ENCODE measurements around the gene TAGLN. TPM values are rescaled to one million over a fixed set of nuclear protein-coding genes. Genes with fewer than 3 reads are reported as not detected.

Gene TAGLN
- total RNA-seq, 1 donor from 2014 or later, result 3.8 TPM

GRCh38 chr11:117186431-117186761 lies 12.8 kb upstream of the TAGLN start:
- Mint-ChIP-seq H3K4me1 (no peaks in the 10 kb centered on the region), H3K27me3 (no peaks in the 10 kb centered on the region), H3K9me3 (no peaks in the 10 kb centered on the region), H3K36me3 (ENCODE audit: low read depth) (peaks cover 14% of the 10 kb centered on the region), H3K27ac (no peak overlapping the region), H3K4me3 (no peak overlapping the region)
- no peak for DNase-seq
- intact Hi-C loops (cut with micrococcal nuclease), result no loop called here

GRCh38 chr11:117187007-117187406 lies 12.2 kb upstream of the TAGLN start:
- Mint-ChIP-seq H3K36me3 (ENCODE audit: low read depth) (peaks cover 15% of the 10 kb centered on the region), H3K4me3 (no peak overlapping the region), H3K9me3 (no peaks in the 10 kb centered on the region), H3K27ac (no peak overlapping the region), H3K27me3 (no peaks in the 10 kb centered on the region), H3K4me1 (no peaks in the 10 kb centered on the region)
- intact Hi-C loops (cut with micrococcal nuclease), result no loop called here
- DNase-seq, result no peak

GRCh38 chr11:117187428-117187798 lies 11.8 kb upstream of the TAGLN start:
- Mint-ChIP-seq H3K36me3 (ENCODE audit: low read depth) (peaks cover 17% of the 10 kb centered on the region), H3K4me1 (no peaks in the 10 kb centered on the region), H3K4me3 (no peak overlapping the region), H3K27me3 (no peaks in the 10 kb centered on the region), H3K9me3 (no peaks in the 10 kb centered on the region), H3K27ac (no peak overlapping the region)
- intact Hi-C loops (cut with micrococcal nuclease), result no loop called here
- DNase-seq, result no peak

GRCh38 chr11:117187799-117188481 lies 11.2 kb upstream of the TAGLN start:
- no peak overlapping the region for H3K4me3 Mint-ChIP-seq
- no peaks in the 10 kb centered on the region for H3K4me1 Mint-ChIP-seq
- H3K9me3 Mint-ChIP-seq, result no peaks in the 10 kb centered on the region
- peaks cover 17% of the 10 kb centered on the region for H3K36me3 Mint-ChIP-seq (ENCODE audit: low read depth)
- intact Hi-C loops (cut with micrococcal nuclease), result no loop called here
- H3K27ac Mint-ChIP-seq, result no peak overlapping the region
- DNase-seq, result no peak
- H3K27me3 Mint-ChIP-seq, result no peaks in the 10 kb centered on the region

GRCh38 chr11:117188620-117189081 lies 10.5 kb upstream of the TAGLN start:
- Mint-ChIP-seq H3K4me3 (no peak overlapping the region), H3K4me1 (no peaks in the 10 kb centered on the region), H3K36me3 (ENCODE audit: low read depth) (peaks cover 18% of the 10 kb centered on the region), H3K9me3 (no peaks in the 10 kb centered on the region), H3K27ac (no peak overlapping the region), H3K27me3 (no peaks in the 10 kb centered on the region)
- intact Hi-C loops (cut with micrococcal nuclease), result no loop called here
- no peak for DNase-seq

GRCh38 chr11:117189191-117189940 lies 9.8 kb upstream of the TAGLN start:
- Mint-ChIP-seq H3K27ac (no peak overlapping the region), H3K9me3 (no peaks in the 10 kb centered on the region), H3K36me3 (ENCODE audit: low read depth) (peaks cover 13% of the 10 kb centered on the region), H3K4me1 (no peaks in the 10 kb centered on the region), H3K27me3 (no peaks in the 10 kb centered on the region), H3K4me3 (no peak overlapping the region)
- intact Hi-C loops (cut with micrococcal nuclease), result no loop called here
- no peak for DNase-seq

GRCh38 chr11:117189941-117190544 lies 9.1 kb upstream of the TAGLN start:
- no peaks in the 10 kb centered on the region for H3K4me1 Mint-ChIP-seq
- no peaks in the 10 kb centered on the region for H3K9me3 Mint-ChIP-seq
- no peaks in the 10 kb centered on the region for H3K27me3 Mint-ChIP-seq
- peaks cover 13% of the 10 kb centered on the region for H3K36me3 Mint-ChIP-seq (ENCODE audit: low read depth)
- intact Hi-C loops (cut with micrococcal nuclease), result no loop called here
- no peak overlapping the region for H3K27ac Mint-ChIP-seq
- no peak overlapping the region for H3K4me3 Mint-ChIP-seq
- DNase-seq, result no peak

- Mint-ChIP-seq H3K27ac (no peak overlapping the region), H3K36me3 (ENCODE audit: low read depth) (peaks cover 15% of the 10 kb centered on the region), H3K4me1 (peaks cover 3% of the 10 kb centered on the region), H3K4me3 (no peak overlapping the region), H3K27me3 (no peaks in the 10 kb centered on the region), H3K9me3 (no peaks in the 10 kb centered on the region)
- DNase-seq, result no peak
- intact Hi-C loops (cut with micrococcal nuclease), result no loop called here
Measured at GRCh38 chr11:117191680-117192400, 7.3 kb upstream of the TAGLN start.

- intact Hi-C loops (cut with micrococcal nuclease), result no loop called here
- H3K36me3 Mint-ChIP-seq (ENCODE audit: low read depth), result peaks cover 15% of the 10 kb centered on the region
- peaks cover 3% of the 10 kb centered on the region for H3K4me1 Mint-ChIP-seq
- no peak overlapping the region for H3K27ac Mint-ChIP-seq
- no peak for DNase-seq
- H3K27me3 Mint-ChIP-seq, result no peaks in the 10 kb centered on the region
- no peak overlapping the region for H3K4me3 Mint-ChIP-seq
- H3K9me3 Mint-ChIP-seq, result no peaks in the 10 kb centered on the region
Measured at GRCh38 chr11:117192401-117192875, 6.7 kb upstream of the TAGLN start.

GRCh38 chr11:117193130-117194020 lies 5.8 kb upstream of the TAGLN start:
- no peak overlapping the region for H3K27ac Mint-ChIP-seq
- peaks cover 3% of the 10 kb centered on the region for H3K4me1 Mint-ChIP-seq
- DNase-seq, result no peak
- no peaks in the 10 kb centered on the region for H3K9me3 Mint-ChIP-seq
- intact Hi-C loops (cut with micrococcal nuclease), result no loop called here
- no peak overlapping the region for H3K4me3 Mint-ChIP-seq
- peaks cover 15% of the 10 kb centered on the region for H3K36me3 Mint-ChIP-seq (ENCODE audit: low read depth)
- H3K27me3 Mint-ChIP-seq, result no peaks in the 10 kb centered on the region

GRCh38 chr11:117194267-117194666 lies 4.9 kb upstream of the TAGLN start:
- no peaks in the 10 kb centered on the region for H3K9me3 Mint-ChIP-seq
- no peak overlapping the region for H3K27ac Mint-ChIP-seq
- no peaks in the 10 kb centered on the region for H3K27me3 Mint-ChIP-seq
- peaks cover 13% of the 10 kb centered on the region for H3K36me3 Mint-ChIP-seq (ENCODE audit: low read depth)
- no peak for DNase-seq
- no peak overlapping the region for H3K4me3 Mint-ChIP-seq
- peaks cover 3% of the 10 kb centered on the region for H3K4me1 Mint-ChIP-seq
- intact Hi-C loops (cut with micrococcal nuclease), result no loop called here

- H3K36me3 Mint-ChIP-seq (ENCODE audit: low read depth), result peaks cover 13% of the 10 kb centered on the region
- H3K27ac Mint-ChIP-seq, result peak overlapping the region; percentile 50
- intact Hi-C loops (cut with micrococcal nuclease), result no loop called here
- H3K4me3 Mint-ChIP-seq, result no peak overlapping the region
- H3K27me3 Mint-ChIP-seq, result no peaks in the 10 kb centered on the region
- DNase-seq, result no peak
- no peaks in the 10 kb centered on the region for H3K9me3 Mint-ChIP-seq
- H3K4me1 Mint-ChIP-seq, result peaks cover 3% of the 10 kb centered on the region
Measured at GRCh38 chr11:117195258-117195657, 3.9 kb upstream of the TAGLN start.

- Mint-ChIP-seq H3K27ac (peak overlapping the region; percentile 45), H3K27me3 (no peaks in the 10 kb centered on the region), H3K4me3 (no peak overlapping the region), H3K4me1 (peaks cover 3% of the 10 kb centered on the region), H3K9me3 (no peaks in the 10 kb centered on the region), H3K36me3 (ENCODE audit: low read depth) (peaks cover 9% of the 10 kb centered on the region)
- DNase-seq, result no peak
- intact Hi-C loops (cut with micrococcal nuclease), result no loop called here
Measured at GRCh38 chr11:117195761-117196160, 3.4 kb upstream of the TAGLN start.
